GOT3 (cell line): ENCODE results near the gene ADAM11.
"Not testable (repeated sequence)": the region's sequence is repeated elsewhere in the genome, so short reads cannot be mapped to it uniquely, and the experiment has no call there.

Source experiments
- DNase-seq: peaks from one replicate; lab custom pipeline; 2025; ENCODE audit warnings: mixed read lengths; lab: John Stamatoyannopoulos, UW

Gene ADAM11, protein sequence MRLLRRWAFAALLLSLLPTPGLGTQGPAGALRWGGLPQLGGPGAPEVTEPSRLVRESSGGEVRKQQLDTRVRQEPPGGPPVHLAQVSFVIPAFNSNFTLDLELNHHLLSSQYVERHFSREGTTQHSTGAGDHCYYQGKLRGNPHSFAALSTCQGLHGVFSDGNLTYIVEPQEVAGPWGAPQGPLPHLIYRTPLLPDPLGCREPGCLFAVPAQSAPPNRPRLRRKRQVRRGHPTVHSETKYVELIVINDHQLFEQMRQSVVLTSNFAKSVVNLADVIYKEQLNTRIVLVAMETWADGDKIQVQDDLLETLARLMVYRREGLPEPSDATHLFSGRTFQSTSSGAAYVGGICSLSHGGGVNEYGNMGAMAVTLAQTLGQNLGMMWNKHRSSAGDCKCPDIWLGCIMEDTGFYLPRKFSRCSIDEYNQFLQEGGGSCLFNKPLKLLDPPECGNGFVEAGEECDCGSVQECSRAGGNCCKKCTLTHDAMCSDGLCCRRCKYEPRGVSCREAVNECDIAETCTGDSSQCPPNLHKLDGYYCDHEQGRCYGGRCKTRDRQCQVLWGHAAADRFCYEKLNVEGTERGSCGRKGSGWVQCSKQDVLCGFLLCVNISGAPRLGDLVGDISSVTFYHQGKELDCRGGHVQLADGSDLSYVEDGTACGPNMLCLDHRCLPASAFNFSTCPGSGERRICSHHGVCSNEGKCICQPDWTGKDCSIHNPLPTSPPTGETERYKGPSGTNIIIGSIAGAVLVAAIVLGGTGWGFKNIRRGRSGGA

DNA sequence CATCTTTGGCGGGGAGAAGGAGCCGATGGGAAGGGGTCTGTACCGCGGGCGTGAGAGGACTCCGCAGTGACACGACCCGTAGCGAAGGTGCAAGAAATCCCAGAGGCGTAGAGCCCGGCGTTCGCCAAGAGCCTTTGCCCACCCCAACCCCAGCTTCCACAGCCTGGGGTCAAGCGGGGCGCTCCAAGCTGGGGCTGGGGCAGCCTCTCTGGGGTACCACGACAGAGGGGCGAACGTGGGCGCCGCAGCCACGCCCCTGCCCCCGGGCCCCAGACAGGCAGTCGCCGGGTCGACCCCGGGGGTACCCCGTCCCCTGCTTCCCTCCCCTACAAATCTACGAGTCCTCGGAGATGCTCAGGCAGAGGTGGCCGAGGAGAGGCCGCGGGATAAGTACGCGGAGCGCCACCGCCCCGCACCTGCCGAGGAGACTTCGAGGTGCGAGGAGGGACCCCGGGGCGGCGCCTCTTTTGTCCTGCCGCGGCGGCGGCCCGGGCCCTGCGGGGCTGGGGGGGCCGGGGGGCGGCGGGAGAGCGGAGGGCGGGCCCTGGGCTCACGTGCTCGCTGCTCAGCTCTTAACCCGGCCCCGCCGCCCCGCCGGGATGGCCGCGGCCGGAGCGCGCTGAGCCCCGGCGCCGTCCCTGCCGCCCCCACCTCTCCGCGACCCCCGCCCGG is at the start of gene ADAM11:
Gene ADAM11, plus strand, starts transcription at position 575 of the 672 bp plus-strand sequence. CDS start 212 bp downstream, outside the sequence.
- DNase-seq: no peak

DNA sequence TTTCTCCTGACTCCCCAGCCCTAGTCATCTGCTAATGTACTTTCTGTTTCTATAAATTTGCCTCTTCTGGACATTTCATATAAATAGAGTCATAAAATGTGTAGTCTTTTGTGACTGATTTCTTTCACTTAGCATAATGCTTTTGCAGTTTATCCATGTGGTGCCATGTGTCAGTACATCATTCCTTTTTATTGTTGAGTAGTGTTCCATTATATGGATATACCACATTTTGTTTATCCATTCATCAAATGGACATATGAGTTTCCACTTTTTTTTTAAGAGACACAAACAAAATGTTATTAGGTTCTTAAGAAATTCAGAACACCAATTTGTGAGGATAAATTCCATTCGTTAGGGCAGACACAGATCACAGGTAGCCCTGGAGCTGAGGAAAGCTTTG is 39.3 kb upstream of the ADAM11 start:
- DNase-seq: no peak

DNA sequence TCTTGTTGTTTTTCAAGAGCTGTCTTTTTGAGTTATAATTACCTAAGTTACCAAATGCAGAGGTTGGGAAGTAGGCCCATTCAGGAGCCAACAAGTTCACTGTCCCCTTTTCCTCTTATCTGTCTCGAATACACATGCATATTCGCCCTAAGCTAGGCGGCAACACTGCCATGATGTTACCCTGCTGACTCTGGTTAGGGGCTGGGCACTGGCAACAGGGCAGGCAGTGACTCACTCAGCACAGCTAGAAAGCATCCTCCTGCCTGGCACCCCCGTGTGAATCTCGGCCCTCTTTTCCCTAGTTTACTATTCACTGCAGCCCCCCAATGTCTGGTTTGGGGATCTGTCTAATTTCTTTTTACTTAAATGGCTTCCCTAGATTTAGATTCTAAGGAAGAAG is 36.5 kb upstream of the ADAM11 start:
- no peak for DNase-seq

DNA sequence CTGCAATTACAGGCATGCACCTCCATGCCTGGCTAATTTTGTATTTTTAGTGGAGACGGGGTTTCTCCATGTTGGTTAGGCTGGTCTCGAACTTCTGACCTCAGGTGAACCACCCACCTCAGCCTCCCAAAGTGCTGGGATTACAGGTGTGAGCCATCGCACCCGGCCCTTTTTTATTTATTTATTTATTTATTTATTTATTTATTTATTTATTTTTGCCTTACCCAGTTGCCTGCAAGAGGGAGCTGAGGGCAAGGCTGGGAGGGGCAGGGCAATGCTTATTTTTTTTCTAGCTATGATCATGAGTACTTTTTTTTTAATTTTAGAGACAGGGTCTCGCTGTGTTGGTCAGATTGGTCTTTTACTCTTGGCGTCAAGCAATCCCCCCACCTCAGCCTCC is 32.7 kb upstream of the ADAM11 start:
- DNase-seq: not testable (repeated sequence)

DNA sequence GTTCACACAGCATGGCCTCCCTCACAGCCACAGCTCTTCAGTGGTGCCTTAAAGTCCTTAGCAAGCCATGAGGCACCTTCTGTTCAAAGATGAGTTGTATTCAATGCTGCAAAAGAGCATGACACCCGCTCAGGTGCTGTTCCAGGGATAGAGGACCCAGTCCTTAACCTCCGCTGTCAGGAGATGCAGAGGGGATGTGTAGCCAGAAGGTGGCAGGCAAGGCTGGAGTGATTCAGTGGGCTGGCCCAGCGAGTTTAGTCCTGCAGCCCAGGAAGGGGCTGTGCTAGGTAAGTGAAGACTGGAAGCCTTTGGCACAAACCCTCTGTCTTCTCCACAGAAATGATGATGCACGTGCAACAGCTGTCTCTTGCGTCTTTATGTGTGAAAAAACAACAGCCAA is 25.0 kb upstream of the ADAM11 start:
- no peak for DNase-seq

DNA sequence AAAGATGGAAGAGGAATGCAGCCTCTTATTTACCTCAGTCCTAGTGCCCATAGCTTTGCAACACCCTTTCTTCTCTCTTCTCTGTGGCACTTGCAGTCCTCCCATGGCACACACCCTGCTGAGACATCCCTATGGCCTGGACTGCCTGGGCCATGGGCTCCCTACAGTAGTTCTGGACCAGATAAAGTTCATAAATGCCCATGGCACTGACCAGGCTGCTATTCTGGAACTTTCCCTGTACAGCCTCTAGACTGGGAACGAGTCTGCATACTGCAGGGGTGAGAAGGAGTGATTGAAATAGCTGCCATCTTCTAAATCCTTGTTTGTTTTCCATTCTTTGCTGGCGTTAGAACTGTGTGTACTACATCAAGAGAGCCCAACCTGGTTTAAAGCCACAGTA is 24.5 kb upstream of the ADAM11 start:
- no peak for DNase-seq

DNA sequence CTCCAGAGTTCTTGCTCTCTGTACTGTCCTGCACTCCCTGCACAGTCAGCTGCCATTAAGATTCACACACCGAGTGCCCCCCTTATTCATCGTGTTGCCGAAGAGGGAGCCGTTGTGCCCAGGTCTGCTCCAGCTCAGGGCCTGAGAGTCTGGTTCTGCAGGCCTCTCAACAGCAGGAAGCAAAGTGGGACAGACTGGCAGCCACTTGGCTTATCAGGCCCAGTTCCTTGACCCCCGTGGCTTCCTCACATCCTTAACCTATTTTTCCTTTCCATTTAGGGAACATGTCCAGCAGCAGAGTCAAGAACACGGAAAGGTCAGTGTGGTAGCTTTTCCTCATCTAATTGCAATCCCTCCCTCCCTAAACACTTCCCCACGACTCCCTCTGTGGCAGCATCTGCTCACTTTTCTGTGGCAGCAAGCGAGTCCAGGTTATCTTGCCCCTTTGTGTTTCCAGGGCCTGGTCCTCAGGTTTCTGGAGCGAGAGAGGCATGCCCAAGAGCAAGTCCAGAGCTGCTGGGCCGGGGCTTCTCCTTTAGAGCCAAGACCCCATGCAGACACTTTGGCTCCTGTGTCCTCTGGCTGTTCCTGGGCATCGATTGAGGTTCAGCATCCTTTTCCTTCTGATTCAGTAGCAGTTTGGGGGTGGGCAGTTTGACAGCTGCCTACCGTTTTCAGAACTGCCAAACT is 22.1 kb upstream of the ADAM11 start:
- DNase-seq: no peak

DNA sequence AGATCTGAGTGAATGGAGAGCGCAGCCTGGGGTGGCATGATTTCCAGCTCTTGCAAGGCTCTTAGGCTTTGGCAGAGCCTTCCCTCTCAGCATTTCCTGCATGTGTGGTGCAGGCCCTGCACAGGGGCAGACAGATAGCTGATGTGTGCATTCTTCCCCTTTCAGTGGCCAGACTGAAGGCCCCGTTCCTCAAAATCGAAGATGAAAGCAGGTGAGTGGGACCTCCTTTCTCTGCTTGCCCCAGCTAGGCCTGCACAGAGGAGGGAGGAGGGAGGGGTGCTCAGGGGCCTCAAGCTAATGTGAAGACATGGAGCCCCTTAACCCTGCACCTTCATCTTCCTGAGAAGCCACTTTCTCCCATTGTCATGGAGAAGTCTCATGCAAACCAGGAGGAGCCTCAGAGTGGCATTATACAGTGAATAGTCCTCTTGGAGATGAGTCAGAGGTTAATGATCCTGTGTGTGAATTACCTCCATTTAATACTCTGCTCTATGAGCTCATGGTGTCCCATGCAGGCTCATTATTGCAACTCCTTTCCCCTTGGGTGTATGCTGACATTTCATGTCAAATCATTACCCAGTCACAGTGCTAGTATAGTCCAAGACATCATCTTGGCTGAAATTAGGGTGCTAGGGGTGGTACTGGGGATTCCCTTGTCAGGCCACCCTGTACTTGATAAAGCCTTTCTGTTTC is 20.4 kb upstream of the ADAM11 start:
- no peak for DNase-seq

DNA sequence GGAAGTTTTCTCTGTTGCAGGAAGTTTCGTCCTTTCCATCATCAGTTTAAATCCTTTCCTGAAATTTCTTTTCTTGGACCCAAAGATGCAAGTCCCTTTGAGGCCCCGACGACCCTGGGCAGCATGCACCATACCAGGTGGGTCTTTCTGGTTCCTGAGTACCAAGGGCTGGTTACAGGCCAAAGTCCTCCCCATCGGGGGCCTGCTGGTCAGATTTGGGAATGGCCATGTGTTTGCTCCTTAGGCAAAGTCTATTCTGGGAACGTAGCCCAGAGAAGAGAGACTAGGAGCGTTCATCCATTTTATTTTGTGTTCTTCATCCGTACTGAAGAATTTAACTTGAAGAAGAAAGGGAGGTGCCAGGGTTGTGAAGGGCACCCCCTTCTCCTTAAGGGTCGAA is 17.5 kb upstream of the ADAM11 start:
- DNase-seq: no peak

DNA sequence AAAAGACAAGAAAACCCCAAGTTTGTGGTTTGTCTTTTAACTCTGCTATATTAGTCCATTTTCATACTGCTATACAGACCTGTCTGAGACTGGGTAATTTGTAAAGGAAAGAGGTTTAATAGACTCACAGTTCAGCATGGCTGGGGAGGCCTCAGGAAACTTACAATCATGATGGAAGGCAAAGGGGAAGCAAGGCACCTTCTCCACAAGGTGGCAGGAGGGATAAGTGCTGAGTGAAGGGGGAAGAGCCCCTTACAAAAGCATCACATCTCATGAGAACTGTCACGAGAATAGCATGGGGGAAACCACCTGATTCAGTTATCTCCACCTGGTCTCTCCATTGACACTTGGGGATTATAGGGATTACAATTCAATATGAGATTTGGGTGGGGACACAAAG is 13.5 kb upstream of the ADAM11 start:
- no peak for DNase-seq

DNA sequence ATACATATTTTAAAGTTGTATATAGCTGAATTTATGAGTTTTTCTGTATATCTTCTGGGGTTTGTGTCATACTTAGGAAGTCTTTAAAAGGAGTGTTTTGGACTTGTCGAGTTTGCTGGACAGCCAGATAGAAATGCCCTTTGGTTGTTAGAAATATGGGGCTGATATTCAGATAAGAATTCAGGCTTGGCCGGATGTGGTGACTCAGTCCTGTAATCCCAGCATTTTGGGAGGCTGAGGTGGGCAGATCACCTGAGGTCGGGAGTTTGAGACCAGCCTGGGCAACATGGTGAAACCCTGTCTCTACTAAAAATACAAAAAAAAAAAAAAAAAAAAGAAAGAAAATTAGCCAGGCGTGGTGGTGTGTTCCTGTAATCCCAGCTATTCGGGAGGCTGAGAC is 13.1 kb upstream of the ADAM11 start:
- not testable (repeated sequence) for DNase-seq

DNA sequence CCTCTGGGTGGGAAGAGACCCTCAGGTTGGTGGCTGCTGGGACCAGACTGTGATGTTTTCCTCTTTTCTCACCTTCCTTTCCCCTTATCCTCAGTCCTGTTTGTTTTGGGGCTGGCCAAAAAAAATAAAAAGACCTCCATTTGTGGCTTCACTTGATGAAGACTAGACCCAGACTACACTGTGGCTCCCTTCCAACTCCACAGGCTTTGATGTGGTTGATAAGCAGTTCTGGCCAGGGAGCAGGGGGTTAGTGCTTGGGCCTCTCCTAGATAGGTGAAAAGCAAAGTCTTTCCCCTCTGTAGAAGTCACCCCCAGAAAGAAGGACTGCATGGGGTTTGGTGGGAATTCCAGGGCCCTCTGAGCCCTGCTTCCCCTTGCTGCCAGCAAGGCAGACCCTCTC is 11.2 kb upstream of the ADAM11 start:
- no peak for DNase-seq

DNA sequence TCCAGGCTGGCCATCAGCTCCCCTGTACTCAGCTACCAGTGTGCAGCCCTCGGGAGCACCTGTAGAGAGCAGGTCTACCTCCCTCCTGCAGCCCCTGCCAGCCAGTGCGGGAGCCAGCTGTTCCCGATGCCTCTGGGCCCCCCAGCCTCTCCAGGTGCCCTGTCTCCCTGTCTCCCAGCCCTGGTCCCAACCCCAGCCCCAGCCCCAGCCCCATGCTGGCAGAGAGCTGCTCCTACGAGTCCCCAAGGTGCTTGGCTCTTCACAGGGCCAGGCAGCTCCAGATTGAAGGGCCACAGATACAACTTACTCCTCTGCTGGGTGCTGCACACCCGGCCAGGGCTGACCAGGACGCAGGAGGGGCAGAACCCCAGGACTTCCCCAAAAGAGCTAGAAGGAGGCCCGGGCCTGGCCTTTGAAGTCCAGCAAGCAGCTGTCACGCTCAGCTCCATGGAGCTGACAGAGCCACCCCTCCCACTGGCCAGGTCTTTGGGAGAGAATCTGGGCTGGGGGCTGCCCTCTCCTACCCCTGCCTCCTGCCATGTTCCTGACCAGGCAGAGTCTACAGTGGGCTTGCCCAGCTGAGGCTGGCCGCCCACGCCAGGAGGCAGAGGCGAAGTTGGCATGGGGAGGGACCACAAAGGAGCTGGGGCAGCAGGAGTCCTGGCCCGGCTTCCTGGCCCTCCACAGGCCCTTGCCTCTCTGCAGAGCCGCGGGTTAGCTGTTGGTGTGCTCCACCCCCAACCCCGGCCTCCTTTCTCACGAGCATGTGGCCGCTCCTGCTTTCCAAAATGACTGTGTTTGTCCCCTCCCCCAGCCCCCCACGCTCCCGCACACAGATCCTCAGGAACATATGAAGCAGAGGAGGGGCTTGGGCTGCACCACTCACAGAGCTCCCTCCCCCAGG is 9.5 kb upstream of the ADAM11 start:
- no peak for DNase-seq

DNA sequence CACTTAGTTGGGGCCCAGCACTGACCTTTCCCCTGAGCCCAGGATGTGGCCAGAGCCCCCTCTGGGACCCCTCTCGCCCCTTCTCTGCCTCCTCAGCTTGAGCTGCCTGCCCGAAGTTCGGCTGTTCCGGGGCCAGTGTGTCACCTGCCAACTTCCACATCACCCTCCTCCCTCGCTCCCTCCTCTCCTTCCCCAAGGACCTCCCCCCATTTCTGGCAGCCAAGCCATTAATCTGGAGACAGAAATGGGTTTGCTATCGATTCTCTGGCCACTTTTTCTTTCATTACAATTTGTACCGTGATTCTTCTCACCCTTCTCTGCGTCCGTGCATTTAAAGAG is 8.8 kb upstream of the ADAM11 start:
- no peak for DNase-seq

DNA sequence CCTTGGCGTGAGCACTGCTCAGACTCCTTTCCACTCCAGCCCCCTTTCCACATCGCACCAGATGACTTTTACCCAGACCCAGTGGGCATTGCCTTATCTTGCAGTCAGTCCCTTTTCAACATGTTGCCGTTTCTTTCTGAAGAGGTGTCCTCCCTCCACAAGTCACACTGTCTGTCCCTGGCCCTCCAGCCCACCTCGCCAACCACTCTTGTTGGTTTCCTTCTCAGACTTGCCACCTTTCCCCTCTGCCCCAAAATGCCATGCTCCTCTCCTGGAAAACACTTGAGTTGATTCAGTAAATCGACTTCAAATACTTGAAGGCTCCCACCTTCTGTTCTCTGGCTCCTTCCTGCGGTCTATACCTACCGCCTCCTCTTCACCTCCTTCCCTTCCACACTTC is 7.5 kb upstream of the ADAM11 start:
- no peak for DNase-seq

DNA sequence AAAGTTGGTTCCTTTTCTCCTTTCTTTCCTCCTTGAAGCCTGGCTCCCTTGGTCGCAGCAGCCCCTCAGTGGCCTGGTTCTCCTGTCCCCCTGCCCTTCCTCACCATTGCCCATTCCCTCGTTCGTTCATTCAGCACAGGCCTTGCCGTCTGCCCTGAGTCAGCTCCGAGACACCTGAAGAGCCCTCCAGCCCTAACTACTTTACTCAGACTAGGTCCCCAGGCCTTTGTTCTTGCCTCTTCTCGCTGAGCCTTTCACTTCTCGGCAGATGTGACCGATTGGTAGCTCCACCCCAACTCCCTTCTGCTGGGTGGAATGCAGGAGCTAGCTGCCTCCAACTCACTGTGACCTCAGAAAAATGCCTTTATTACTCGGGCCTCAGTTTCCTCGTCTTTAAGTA is 7.0 kb upstream of the ADAM11 start:
- DNase-seq: no peak

DNA sequence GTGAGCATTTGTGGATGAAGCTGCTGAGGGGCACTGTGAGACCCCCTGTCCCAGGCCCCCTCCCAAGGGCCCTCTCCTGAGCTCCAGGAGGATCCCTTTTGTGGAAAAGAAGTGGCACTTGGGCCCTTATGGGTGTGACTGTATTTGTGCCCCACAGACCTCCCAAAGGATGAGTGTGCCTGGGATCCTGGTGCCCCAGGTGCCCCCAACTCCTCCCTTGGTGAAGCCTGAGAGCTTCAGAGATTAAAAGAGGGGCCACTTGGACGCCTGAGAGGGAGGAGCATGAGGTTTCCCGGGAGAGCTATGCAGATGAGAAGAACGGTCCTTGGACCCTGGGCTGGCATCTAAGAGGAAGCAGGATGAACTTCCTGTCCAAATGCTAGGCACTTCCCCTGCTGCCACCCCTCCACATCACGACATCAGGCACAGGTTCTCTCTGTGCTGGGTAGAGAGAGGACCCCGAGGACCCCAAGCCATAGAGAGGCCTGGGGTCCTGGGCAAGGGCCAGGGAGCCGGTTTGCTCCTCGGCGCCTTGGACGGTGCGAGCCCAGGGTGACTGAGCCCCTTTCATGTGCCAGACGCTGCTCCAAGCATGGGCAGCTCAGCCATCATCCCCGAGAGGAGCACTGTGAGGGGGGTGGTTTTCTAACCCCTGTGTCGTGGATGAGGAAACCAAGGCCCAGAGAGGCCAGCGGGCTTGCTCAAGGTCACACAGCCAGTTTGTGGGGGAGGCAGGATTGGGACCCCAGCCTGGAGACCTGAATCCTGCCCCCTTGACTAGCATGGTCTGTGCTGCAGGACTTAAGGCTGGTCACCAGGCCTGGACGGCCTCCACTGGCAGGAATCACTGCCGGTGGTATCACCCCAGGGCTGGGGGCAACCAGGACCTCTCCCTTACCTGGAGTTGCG is 5.6 kb upstream of the ADAM11 start:
- no peak for DNase-seq

DNA sequence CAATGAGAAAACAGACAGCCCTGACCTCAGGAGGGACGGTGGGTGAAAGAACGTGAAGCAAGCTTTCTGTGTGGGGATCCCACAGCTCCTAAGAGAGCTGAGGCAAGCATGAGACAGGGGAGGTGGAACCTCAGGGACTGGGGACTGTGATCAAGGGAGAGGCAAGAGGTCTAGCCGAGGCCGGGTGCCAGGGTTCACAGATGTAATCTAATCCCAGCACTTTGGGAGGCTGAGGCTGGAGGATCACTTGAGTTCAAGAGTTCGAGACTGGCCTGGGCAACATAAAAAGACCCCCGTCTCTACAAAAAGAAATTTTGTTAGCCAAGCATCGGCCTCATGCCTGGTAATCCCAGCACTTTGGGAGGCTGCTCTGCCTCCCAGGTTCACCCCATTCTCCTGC is 4.5 kb upstream of the ADAM11 start:
- DNase-seq: no peak

DNA sequence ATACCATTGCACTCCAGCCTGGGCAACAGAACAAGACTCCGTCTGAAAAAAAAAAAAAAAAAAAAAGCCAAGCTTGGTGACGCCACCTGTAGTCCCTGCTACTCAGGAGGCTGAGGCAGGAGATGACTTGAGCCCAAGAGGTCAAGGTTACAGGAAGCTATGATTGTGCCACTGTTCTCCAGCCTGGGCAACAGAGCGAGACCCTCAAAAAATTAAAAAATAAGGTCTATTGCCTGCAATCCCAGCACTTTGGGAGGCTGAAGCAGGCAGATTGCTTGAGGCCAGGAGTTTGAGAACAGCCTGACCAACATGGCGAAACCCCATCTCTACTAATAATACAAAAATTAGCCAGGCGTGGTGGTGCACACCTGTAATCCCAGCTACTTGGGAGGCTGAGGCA is 3.6 kb upstream of the ADAM11 start:
- DNase-seq: not testable (repeated sequence)
